Measurements from ENCODE around the gene ZNFX1. TPM values are rescaled to one million over a fixed set of nuclear protein-coding genes. Genes with fewer than 3 reads are reported as not detected.

The ZNFX1 gene
- total RNA-seq, 5 donors from 2014 or later (not counting 1 experiment from before 2014, with no cell fraction given): 53.8 to 72.2 (median 64.7) TPM

DNA sequence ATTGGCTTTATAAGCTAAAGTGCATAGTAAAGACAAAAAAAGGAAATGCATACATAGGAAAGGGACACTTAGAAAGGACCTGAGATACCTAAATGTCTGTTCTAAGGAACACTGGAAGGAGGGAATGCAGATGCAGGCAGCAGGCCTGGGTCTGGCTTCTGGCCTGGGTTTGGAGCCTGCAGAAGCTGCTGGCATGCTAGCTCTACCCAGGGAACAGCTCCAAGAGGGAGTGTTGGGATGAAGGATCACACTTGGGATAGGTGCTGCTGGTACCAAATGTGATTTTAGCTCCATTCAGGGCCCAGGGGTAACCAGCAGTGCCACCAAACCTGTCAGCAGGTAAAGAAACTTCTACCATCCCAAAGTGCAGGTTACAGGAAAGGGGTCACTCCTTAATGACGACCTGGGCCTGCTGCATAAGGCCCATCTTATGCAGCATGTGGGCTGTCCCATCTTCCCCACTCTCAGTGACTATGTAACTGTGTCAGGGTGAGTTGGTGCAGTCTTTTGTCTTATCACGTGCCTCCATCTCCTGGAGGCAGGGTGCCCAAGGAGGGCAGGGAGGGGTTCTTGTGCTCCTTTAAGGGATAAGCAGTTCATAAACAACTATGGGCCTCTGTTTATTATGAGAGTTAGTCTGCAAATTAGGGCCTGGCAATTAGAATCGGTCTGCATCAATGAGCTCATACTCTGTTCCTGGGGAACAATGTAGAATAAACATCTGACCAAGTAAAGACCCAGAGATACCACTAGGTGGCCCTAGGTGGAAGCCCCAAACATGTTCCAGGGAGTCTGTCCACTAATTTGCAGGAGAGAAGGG, 31.7 kb downstream of the ZNFX1 start:
- Histone ChIP-seq H3K4me3 (ENCODE audit: control insufficient read depth in 1 of 2, extremely low read depth in 1 of 2, low read length in 1 of 2) (no peak overlapping the region), H3K4me1 (ENCODE audit: control insufficient read depth in 1 of 2, extremely low read depth in 1 of 2, insufficient read depth in 2 of 2, low read length in 2 of 2) (no peaks in the 10 kb centered on the region), H3K27me3 (replicated peaks in 1 of 2; ENCODE audit: control insufficient read depth in 2 of 2, extremely low read depth in 1 of 2, insufficient read depth in 2 of 2, low read length in 1 of 2) (no peaks in the 10 kb centered on the region), H3K27ac (ENCODE audit: low read length) (no peak overlapping the region), H3K36me3 (ENCODE audit: control insufficient read depth in 2 of 2, extremely low read depth in 1 of 2, insufficient read depth in 1 of 2, low read length in 1 of 2) (peaks cover 31 to 90% of the 10 kb centered on the region in 2 donors), H3K9me3 (no peaks in the 10 kb centered on the region)
- peak; percentile 57 to 72 (median 70) for ATAC-seq (replicated peaks in 1 of 4)
- CTCF ChIA-PET: interaction anchor here (0.5 to 1.0 kb wide), 11 partner anchors 9 to 1976 kb away, joined by 3 to 6 read pairs (median 3); no protein-coding TSS in a partner anchor
- DNase-seq: peak in 5 of 35 experiments; percentile 4 to 55 (median 19)
- peaks cover 0 to 11% (median 0%) of the 10 kb centered on the region in 3 donors for H3K4me1 Mint-ChIP-seq
- WGBS (ENCODE audit: insufficient coverage): 50% methylated on average over 2 of the region's 3 CpGs
- POLR2A ChIA-PET: interaction anchor here in 1 of 2 donors (0.6 to 1.5 kb wide), 6 partner anchors 9 to 910 kb away, joined by 3 to 4 read pairs (median 3); no protein-coding TSS in a partner anchor
- no peaks in the 10 kb centered on the region for H3K27me3 Mint-ChIP-seq
- H3K9me3 Mint-ChIP-seq: no peaks in the 10 kb centered on the region
- H3K27ac Mint-ChIP-seq: peak overlapping the region; percentile 54 to 63
- no peak overlapping the region for H3K4me3 Mint-ChIP-seq
- peaks cover 47% of the 10 kb centered on the region for H3K36me3 Mint-ChIP-seq

DNA sequence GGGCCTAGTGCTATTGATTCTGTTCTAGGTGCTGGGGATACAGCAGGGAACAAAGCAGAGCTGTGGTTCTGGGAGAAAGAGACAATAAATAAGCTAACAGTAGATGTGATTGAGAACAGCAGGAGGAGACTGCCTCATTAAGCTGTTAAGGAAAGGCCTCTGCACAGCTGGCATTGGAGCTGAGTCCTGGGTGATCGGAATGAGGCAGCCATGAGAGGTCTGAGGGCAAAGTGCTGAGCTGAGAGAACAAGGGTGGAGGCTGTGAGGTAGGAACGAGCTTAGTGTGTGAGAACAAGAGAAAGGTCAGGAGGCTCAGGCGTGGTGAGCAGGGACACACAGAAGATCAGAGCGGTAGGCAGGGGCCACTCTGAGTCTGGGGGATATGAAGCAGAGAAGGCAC, 40.3 kb downstream of the ZNFX1 start:
- Mint-ChIP-seq H3K9me3 (no peaks in the 10 kb centered on the region), H3K4me1 (no peaks in the 10 kb centered on the region), H3K27me3 (no peaks in the 10 kb centered on the region), H3K27ac (peak overlapping the region; percentile 7 to 47), H3K4me3 (no peak overlapping the region), H3K36me3 (peaks cover 62% of the 10 kb centered on the region)
- H3K36me3 ChIP-seq (ENCODE audit: control insufficient read depth in 2 of 2, extremely low read depth in 1 of 2, insufficient read depth in 1 of 2, low read length in 1 of 2): peaks cover 31 to 94% of the 10 kb centered on the region in 2 donors
- ChIA-PET POLR2A (interaction anchor here (0.6 kb wide), 3 partner anchors 13 to 463 kb away, joined by 3 read pairs; no protein-coding TSS in a partner anchor), CTCF (interaction anchor here in 1 of 2 donors (0.9 kb wide), 2 partner anchors 15 to 16 kb away, joined by 3 read pairs; no protein-coding TSS in a partner anchor)
- 100% methylated on average over 2 of the region's 4 CpGs for WGBS (ENCODE audit: insufficient coverage)
- no peak overlapping the region for H3K4me3 ChIP-seq (ENCODE audit: control insufficient read depth in 1 of 2, extremely low read depth in 1 of 2, low read length in 1 of 2)
- ATAC-seq (replicated peaks in 1 of 4): no peak
- H3K27me3 ChIP-seq (replicated peaks in 1 of 2; ENCODE audit: control insufficient read depth in 2 of 2, extremely low read depth in 1 of 2, insufficient read depth in 2 of 2, low read length in 1 of 2): no peaks in the 10 kb centered on the region
- DNase-seq: no peak
- H3K9me3 ChIP-seq: no peaks in the 10 kb centered on the region
- H3K4me1 ChIP-seq (ENCODE audit: control insufficient read depth in 1 of 2, extremely low read depth in 1 of 2, insufficient read depth in 2 of 2, low read length in 2 of 2): no peaks in the 10 kb centered on the region
- H3K27ac ChIP-seq (ENCODE audit: low read length): no peak overlapping the region

DNA sequence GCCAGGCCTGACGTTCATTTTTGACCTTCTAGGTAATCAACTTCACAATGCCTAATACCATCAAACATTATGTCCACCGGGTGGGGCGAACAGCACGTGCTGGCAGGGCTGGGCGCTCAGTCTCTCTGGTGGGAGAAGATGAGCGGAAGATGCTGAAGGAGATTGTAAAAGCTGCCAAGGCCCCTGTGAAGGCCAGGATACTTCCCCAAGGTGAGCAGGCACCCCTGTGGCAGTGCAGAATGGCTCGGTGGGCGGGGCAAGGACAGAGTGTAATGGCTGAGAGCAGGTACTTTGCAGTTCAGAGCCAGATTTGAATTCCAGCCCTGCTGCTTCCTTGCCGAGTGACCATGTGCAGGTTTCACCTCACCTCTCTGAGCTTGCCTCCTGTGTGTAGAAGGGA, 41.6 kb downstream of the ZNFX1 start:
- no peaks in the 10 kb centered on the region for H3K27me3 Mint-ChIP-seq
- Histone ChIP-seq H3K4me1 (ENCODE audit: control insufficient read depth in 1 of 2, extremely low read depth in 1 of 2, insufficient read depth in 2 of 2, low read length in 2 of 2) (no peaks in the 10 kb centered on the region), H3K27me3 (replicated peaks in 1 of 2; ENCODE audit: control insufficient read depth in 2 of 2, extremely low read depth in 1 of 2, insufficient read depth in 2 of 2, low read length in 1 of 2) (no peaks in the 10 kb centered on the region), H3K9me3 (no peaks in the 10 kb centered on the region), H3K27ac (ENCODE audit: low read length) (no peak overlapping the region), H3K4me3 (ENCODE audit: control insufficient read depth in 1 of 2, extremely low read depth in 1 of 2, low read length in 1 of 2) (no peak overlapping the region), H3K36me3 (ENCODE audit: control insufficient read depth in 2 of 2, extremely low read depth in 1 of 2, insufficient read depth in 1 of 2, low read length in 1 of 2) (peaks cover 31 to 90% of the 10 kb centered on the region in 2 donors)
- ATAC-seq (replicated peaks in 1 of 4) (no peak), DNase-seq (no peak)
- 98% methylated on average over 6 of the region's 9 CpGs for WGBS (ENCODE audit: insufficient coverage)
- peaks cover 0 to under 1% (median 0%) of the 10 kb centered on the region in 3 donors for H3K4me1 Mint-ChIP-seq
- CTCF ChIA-PET: no interaction called here
- no peaks in the 10 kb centered on the region for H3K9me3 Mint-ChIP-seq
- POLR2A ChIA-PET: interaction anchor here in 1 of 2 donors (1.2 kb wide), 1 partner anchor 10 kb away, joined by 4 read pairs; no protein-coding TSS in a partner anchor
- H3K27ac Mint-ChIP-seq: peak overlapping the region in 1 of 2 donors; percentile 61
- H3K4me3 Mint-ChIP-seq: no peak overlapping the region
- peaks cover 56% of the 10 kb centered on the region for H3K36me3 Mint-ChIP-seq

DNA sequence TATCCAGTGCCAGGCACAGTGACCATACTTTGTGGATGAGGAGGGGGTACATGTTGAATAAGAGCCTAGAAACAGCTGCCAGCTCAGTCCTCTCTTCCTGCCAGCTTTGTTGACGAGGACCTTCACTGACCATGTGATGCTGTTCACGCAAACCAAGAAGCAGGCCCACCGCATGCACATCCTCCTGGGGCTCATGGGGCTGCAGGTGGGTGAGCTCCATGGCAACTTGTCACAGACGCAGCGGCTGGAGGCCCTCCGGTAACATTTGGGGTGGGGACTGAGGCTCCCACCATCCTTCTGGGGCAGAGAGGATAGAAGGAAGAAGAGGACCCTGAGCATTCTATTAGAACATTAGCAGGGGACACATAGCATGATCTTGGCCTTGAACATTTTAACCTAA, 43.0 kb downstream of the ZNFX1 start:
- Histone ChIP-seq H3K9me3 (no peaks in the 10 kb centered on the region), H3K36me3 (ENCODE audit: control insufficient read depth in 2 of 2, extremely low read depth in 1 of 2, insufficient read depth in 1 of 2, low read length in 1 of 2) (peaks cover 43 to 92% of the 10 kb centered on the region in 2 donors), H3K4me3 (ENCODE audit: control insufficient read depth in 1 of 2, extremely low read depth in 1 of 2, low read length in 1 of 2) (no peak overlapping the region), H3K27ac (ENCODE audit: low read length) (no peak overlapping the region), H3K27me3 (replicated peaks in 1 of 2; ENCODE audit: control insufficient read depth in 2 of 2, extremely low read depth in 1 of 2, insufficient read depth in 2 of 2, low read length in 1 of 2) (no peaks in the 10 kb centered on the region), H3K4me1 (ENCODE audit: control insufficient read depth in 1 of 2, extremely low read depth in 1 of 2, insufficient read depth in 2 of 2, low read length in 2 of 2) (no peaks in the 10 kb centered on the region)
- no peak for ATAC-seq (replicated peaks in 1 of 4)
- no peak for DNase-seq
- no peaks in the 10 kb centered on the region for H3K27me3 Mint-ChIP-seq
- H3K9me3 Mint-ChIP-seq: no peaks in the 10 kb centered on the region
- H3K27ac Mint-ChIP-seq: peak overlapping the region in 1 of 2 donors; percentile 7
- WGBS (ENCODE audit: insufficient coverage): 97% methylated on average over 6 of the region's 6 CpGs
- H3K4me3 Mint-ChIP-seq: no peak overlapping the region
- CTCF ChIA-PET: no interaction called here
- peaks cover 57% of the 10 kb centered on the region for H3K36me3 Mint-ChIP-seq
- peaks cover 0 to 13% (median 3%) of the 10 kb centered on the region in 3 donors for H3K4me1 Mint-ChIP-seq
- POLR2A ChIA-PET: interaction anchor here in 1 of 2 donors (0.7 kb wide), 1 partner anchor 16 kb away, joined by 3 read pairs; the partner anchor contains the start of gene DDX27

DNA sequence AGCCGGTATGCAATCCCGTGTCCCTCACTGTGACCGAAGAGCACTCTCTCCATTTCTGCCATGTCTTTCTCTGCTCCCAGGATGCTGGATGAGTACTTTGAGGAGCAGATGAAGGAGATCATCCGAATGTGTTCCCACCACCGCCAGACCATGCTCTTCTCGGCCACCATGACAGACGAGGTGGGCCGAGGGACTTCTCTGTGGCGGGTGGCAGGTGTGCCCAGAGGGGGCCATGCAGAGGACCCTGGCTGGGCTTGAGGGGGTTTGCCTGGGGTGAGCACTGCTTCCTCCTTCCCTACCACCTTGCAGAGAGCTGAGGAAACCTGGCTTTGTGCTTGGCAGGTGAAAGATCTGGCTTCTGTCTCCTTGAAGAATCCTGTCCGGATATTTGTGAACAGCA, 44.6 kb downstream of the ZNFX1 start:
- peaks cover 35 to 89% of the 10 kb centered on the region in 2 donors for H3K36me3 ChIP-seq (ENCODE audit: control insufficient read depth in 2 of 2, extremely low read depth in 1 of 2, insufficient read depth in 1 of 2, low read length in 1 of 2)
- no peaks in the 10 kb centered on the region for H3K27me3 Mint-ChIP-seq
- WGBS (ENCODE audit: insufficient coverage): 100% methylated on average over 7 of the region's 10 CpGs
- H3K4me3 ChIP-seq (ENCODE audit: control insufficient read depth in 1 of 2, extremely low read depth in 1 of 2, low read length in 1 of 2): no peak overlapping the region
- peaks cover 0 to 13% (median 6%) of the 10 kb centered on the region in 3 donors for H3K4me1 Mint-ChIP-seq
- DNase-seq (no peak), ATAC-seq (replicated peaks in 1 of 4) (no peak)
- H3K9me3 Mint-ChIP-seq: no peaks in the 10 kb centered on the region
- CTCF ChIA-PET: no interaction called here
- H3K4me1 ChIP-seq (ENCODE audit: control insufficient read depth in 1 of 2, extremely low read depth in 1 of 2, insufficient read depth in 2 of 2, low read length in 2 of 2): no peaks in the 10 kb centered on the region
- H3K27ac ChIP-seq (ENCODE audit: low read length): no peak overlapping the region
- POLR2A ChIA-PET: interaction anchor here (0.6 to 1.0 kb wide), 2 partner anchors 9 to 13 kb away, joined by 3 to 8 read pairs; no protein-coding TSS in a partner anchor
- peaks cover 55% of the 10 kb centered on the region for H3K36me3 Mint-ChIP-seq
- H3K9me3 ChIP-seq: no peaks in the 10 kb centered on the region
- H3K4me3 Mint-ChIP-seq: no peak overlapping the region
- H3K27ac Mint-ChIP-seq: no peak overlapping the region
- no peaks in the 10 kb centered on the region for H3K27me3 ChIP-seq (replicated peaks in 1 of 2; ENCODE audit: control insufficient read depth in 2 of 2, extremely low read depth in 1 of 2, insufficient read depth in 2 of 2, low read length in 1 of 2)

DNA sequence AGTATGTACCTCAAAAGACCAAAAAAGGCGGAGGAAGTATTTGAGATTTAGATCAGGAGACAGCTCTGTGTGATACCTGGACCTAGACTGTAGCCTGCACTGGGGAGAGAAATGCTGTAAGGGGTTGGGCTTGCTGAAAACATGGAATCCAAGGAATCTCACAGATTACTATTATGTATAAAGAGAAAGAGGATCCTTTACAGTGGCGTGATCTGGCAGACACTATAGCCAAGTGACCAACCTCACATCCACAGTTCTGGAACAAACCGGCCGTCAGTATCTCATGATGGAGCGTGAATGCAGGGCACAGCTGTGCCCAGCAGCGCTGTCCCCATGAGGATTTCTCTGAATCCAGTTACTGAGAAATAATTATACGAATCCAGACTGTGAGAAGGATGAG, 46.4 kb downstream of the ZNFX1 start:
- 100% methylated on average over 1 of the region's 7 CpGs for WGBS (ENCODE audit: insufficient coverage)
- H3K4me1 Mint-ChIP-seq: peaks cover 0 to 13% (median 6%) of the 10 kb centered on the region in 3 donors
- H3K4me3 Mint-ChIP-seq: no peak overlapping the region
- no peaks in the 10 kb centered on the region for H3K27me3 Mint-ChIP-seq
- H3K4me3 ChIP-seq (ENCODE audit: control insufficient read depth in 1 of 2, extremely low read depth in 1 of 2, low read length in 1 of 2): no peak overlapping the region
- H3K36me3 Mint-ChIP-seq: peaks cover 53% of the 10 kb centered on the region
- H3K36me3 ChIP-seq (ENCODE audit: control insufficient read depth in 2 of 2, extremely low read depth in 1 of 2, insufficient read depth in 1 of 2, low read length in 1 of 2): peaks cover 38 to 80% of the 10 kb centered on the region in 2 donors
- peak overlapping the region in 1 of 2 donors; percentile 36 for H3K27ac Mint-ChIP-seq
- H3K9me3 Mint-ChIP-seq: no peaks in the 10 kb centered on the region
- no peak overlapping the region for H3K27ac ChIP-seq (ENCODE audit: low read length)
- DNase-seq (no peak), ATAC-seq (replicated peaks in 1 of 4) (no peak)
- ChIA-PET CTCF (interaction anchor here in 1 of 2 donors (0.6 to 0.7 kb wide), 2 partner anchors 14 to 36 kb away, joined by 3 to 6 read pairs; no protein-coding TSS in a partner anchor), POLR2A (interaction anchor here in 1 of 2 donors (0.5 to 0.6 kb wide), 2 partner anchors 31 to 45 kb away, joined by 3 read pairs; no protein-coding TSS in a partner anchor)
- no peaks in the 10 kb centered on the region for H3K9me3 ChIP-seq
- no peaks in the 10 kb centered on the region for H3K4me1 ChIP-seq (ENCODE audit: control insufficient read depth in 1 of 2, extremely low read depth in 1 of 2, insufficient read depth in 2 of 2, low read length in 2 of 2)
- H3K27me3 ChIP-seq (replicated peaks in 1 of 2; ENCODE audit: control insufficient read depth in 2 of 2, extremely low read depth in 1 of 2, insufficient read depth in 2 of 2, low read length in 1 of 2): no peaks in the 10 kb centered on the region

Data from T-cell (primary cell).